Measurements from ENCODE around the gene SSBP3.

Gene SSBP3

GRCh38 chr1:54263601-54264226 is 142.5 kb downstream of the SSBP3 start:
- DNase-seq = no peak

DNA sequence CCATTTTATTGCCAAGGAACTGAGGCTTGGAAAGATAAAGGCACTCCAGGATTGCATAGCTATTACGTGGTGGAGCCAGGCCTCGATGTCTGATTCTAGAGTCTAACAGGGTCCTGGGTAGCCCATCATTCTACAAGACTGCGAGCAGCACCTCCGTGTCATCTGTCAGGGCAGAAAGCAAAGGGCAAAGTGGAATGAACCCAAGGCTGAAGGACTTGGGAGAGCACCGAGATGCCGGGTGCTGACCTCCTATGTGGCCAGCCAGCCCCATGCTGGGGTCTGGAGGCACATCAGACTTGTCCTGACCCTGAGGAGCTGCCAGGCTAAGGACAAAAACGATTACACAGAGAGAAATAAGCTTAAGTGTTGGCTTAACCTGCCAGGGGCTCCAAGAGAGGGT is 143.9 kb downstream of the SSBP3 start:
- no peak for DNase-seq

- no peak for DNase-seq
These were observed 145.4 kb downstream of the SSBP3 start for GRCh38 chr1:54260810-54261209.

DNA sequence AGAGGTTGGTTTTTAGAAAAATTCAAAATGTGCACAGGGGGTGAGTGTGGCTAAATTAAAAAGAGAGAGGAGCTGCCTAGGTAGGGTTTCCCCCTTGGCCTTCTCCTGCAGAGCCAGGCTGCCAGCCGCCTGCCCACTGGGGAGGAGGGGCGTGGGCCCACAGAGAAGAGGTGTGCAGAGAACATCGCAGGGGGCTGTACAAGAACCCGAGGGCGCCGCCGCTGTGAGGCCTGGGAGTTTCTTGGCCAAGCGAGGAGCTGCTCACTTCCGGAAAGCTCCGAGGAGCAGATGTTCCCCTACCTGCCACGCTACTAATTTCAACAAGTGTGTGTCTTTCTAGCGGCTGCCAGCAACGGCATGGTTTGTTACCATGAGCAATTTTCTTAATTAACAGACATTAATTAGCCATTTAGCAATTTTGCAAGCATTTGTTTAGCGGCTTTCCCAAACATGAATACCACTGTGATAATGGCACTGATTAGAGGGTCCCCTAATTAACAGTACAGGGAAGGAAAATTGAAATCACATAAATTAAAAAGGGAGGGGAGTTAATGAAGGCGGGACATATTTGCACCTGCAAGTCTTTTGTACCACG is 146.6 kb downstream of the SSBP3 start:
- DNase-seq = no peak

DNA sequence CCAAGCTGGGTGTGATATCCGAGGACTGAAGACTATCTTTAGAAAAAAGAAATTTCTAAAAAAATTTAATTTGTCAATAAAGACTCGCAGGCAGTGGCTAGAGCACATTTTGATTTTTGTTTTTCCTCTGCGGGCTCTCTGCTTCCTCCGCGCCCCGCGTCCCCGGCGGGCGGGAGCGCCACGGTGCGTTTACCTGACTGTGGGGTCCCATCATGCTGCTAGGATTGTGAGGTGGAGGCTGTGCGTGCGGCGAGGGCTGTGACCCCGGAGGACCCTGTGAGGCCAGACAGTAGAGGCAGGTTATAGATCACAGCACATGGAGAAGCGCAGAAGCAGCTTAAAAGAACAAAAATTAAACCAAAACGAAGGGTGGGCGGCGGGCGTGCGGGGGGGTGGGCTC is 148.3 kb downstream of the SSBP3 start:
- no peak for DNase-seq

DNA sequence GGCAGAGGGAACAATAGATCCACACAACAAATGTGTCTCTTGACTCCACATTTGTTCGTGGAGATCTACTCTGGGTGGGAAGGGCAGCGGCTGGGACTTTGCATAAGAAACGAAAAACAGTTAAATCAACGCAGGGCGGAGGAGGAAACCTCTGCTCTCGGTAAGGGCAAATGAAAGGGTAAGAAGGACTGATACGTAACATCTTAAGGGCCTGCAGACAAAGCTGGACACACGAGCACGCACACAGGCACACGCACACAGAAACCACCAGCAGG is 148.9 kb downstream of the SSBP3 start:
- DNase-seq = no peak

DNA sequence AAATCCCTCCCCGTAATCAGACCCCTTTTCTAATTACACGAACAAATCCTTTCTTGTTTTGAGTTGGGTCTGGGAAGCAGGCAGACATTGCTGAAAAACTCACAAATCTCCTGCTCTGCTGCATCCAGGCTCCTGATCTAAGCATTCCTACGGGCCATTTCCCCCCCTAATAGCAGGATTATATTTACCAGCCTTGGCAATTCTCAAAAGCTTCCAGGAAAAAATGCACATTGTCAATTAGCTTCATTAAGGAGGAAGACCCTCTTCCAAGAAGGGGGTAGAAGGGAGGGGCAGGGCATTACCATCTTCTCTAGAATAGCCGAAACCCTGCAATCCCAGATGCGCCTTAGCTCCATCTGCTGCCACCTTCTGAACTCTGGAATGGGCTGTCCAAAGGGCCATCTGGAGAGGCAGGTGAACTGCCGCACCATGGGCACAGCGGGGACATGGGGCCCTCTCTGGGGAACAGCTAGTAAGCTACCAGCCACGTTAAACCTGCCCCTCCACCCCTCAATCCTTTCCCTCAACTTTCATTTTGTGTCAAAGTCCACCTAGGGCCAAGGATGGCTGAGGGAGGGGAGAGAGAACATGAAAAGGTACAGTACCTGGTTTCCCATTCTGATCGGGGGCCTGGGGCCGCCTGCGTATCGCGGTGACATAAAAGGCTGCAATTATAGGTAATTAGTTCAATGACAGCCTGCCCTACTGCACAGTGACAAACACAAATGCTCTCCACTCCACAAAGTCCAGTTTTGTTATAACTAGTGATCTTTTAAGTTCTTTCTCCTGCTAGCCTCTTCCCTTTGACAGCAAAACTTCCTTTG is 149.5 kb downstream of the SSBP3 start:
- DNase-seq = no peak

DNA sequence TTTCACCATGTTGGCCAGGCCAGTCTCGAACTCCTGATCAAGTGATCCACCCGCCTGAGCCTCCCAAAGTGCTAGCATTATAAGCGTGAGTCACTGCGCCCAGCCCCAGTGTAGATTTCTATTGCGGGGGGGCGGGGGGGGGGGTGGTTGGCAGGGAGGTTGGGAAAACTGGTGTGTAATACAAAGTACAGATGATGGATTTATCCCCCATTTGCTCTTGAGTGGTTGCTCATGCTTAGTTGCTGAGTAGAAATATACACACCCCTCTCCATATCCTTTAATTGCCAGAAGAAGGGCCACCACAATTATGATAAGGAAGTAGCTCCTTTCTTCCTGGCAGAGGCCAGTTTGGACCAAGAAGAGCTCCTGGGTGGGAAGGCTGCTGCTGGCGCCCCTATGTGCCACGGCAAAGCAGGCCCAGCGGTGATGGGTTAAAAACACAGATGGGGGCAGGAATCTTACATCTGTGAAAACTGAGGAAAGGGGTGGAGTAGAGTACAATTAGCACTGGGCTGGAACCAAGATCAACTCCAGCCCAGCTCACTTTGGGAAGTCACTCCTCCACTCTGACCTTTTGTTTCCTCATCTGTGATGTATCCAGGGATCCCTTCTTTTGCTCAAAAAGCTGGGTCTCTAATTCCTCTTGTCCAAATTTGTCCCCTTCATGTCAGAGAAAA is 151.0 kb downstream of the SSBP3 start:
- DNase-seq = no peak

- DNase-seq = no peak
These were observed 152.1 kb downstream of the SSBP3 start for GRCh38 chr1:54254055-54254454.

DNA sequence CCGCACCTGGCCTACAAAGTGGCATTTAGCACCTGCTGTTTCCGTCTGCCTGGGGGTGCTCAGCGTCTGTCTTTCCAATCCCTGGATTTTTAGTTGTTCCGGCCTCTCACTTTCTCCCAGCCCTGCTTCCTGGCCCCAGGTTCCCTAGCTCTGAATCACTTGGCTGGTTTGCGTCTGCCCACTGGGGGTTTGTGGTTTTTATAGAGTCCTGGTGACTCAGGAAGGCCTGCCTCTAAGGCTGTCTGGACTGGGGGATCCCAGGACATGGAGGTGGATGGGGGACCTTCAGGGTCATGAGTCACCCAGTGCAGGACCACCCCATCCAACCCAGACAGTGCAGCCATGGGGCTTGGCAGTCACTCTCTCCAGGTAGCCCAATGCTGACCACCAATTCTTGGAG is 152.7 kb downstream of the SSBP3 start:
- no peak for DNase-seq

- DNase-seq = no peak
These were observed 153.7 kb downstream of the SSBP3 start for GRCh38 chr1:54252371-54252936.

- DNase-seq = no peak
These were observed 155.5 kb downstream of the SSBP3 start for GRCh38 chr1:54250670-54251069.

DNA sequence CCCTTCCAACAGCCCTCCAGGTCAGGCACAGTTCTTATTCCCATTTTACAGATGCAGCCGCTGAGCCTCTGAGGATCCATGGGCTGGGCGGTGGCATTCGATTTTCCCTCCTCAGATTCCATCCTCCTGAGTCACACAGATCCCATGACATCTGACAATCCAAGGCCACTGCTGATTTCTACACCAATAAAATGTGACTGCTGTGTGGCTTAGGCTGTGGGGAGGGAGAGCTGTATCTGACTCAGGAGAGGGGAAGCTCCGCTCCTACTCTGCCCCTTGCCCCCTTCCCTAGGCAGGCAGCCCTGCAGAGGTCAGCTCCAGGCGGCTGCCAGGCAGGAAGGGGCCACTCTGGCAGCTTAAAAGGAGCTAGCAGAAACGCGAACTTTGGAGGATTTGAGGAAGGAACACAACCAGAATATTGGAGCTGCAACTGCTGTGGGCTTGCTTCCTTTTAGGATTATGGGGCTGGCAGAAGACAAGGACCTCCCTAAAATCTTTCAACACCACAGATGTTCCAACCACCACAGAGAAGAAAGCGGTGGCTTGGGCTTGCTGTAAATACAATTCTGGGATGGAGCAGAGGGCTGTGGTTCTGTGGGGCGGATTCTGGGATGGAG is 156.3 kb downstream of the SSBP3 start:
- DNase-seq = no peak

GRCh38 chr1:54248966-54249365 is 157.2 kb downstream of the SSBP3 start:
- DNase-seq = no peak

DNA sequence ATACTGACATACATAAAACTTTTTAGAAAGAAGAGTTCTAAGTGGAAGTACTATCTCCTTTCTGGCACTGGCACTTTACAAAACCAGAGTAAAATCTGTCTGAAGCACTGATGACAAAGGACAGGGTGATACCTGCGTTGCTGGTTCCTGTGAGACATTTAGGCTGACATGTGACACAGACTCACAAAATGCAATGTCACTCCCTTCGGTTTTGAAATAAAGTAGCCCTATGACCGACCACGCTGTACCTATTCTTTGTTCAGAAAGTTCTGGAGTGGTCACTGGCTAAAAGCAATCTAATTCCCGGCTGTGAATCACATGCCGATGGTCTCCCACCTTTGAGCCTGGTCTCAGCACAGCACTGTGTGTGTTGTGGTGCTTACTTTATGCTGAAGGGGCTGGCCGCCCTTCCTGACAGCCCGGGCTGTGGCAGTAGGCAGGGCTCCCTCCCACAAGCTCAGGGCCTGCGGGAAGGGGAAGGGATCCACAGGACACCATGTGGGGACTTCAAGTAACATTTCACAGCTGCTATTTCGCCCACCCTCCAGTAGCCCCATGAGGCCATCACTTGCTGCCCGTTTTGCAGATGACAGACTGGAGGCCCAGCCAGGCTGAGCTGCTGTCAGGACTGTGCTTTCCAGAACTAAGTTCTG is 158.2 kb downstream of the SSBP3 start:
- DNase-seq = no peak

GRCh38 chr1:54246116-54246721 is 160.0 kb downstream of the SSBP3 start:
- DNase-seq = no peak

DNA sequence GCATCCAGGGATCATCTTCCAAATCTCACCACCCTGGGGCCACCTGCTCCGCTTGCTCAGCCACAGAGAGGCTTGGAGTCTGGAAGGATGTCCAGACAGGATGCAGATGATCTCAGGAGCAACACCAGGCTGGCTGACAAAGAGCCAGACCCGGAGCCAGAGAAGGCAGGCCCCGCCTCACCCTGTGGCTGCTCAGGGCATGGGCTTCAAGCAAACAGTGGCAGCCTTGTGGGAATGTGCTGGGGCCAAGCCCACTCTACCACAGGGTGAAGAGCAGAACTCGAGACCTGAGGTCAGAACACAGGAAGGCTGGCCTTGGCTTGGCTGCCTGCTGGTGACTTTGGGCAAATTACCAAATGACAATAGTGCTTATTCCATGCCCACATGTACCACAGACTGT is 160.7 kb downstream of the SSBP3 start:
- DNase-seq = no peak

DNA sequence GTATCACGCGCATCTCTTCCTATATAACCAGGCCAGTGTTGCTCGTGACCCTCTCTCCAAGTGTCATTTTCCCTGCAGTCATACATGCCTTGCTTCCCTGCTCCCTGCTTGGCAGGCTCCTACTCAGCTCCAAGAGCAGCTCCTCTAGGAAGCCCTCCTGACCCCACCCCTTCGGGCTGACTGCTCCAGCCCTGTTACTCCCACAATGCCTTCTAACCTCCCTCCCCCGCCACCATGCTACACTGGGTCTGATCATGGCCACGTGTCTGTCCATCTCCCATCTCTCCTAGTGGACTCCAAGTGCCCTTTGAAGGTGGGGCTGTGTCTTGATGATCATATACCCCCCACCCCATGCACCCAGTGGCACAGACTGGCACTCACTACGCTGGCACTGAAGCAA is 161.5 kb downstream of the SSBP3 start:
- DNase-seq = no peak

GRCh38 chr1:54243022-54243421 is 163.2 kb downstream of the SSBP3 start:
- DNase-seq = no peak

- DNase-seq = no peak
These were observed 164.8 kb downstream of the SSBP3 start for GRCh38 chr1:54241364-54241763.

- no peak for DNase-seq
These were observed 165.4 kb downstream of the SSBP3 start for GRCh38 chr1:54240741-54241335.

GRCh38 chr1:54239631-54240031 is 166.6 kb downstream of the SSBP3 start:
- no peak for DNase-seq
